NOMO-1 (cell line): ENCODE results near the gene PRSS53.

Experiments
- DNase-seq, 2 experiments: peaks; one replicate each; lab custom pipeline; 2025; ENCODE audit not compliant: unreplicated experiment in 2 of 2; lab: John Stamatoyannopoulos, UW

The PRSS53 gene

GRCh38 chr16:31099860-31100638, 11.3 kb upstream of the PRSS53 start:
- DNase-seq, result no peak

- peak; percentile 99 for DNase-seq
These were observed 5.8 kb upstream of the PRSS53 start, which contains the start of gene VKORC1 for GRCh38 chr16:31094424-31095120. VKORC1 (minus strand) TSS chr16:31094797; CDS start chr16:31094729, 68 bp downstream.

GRCh38 chr16:31094088-31094423, 5.3 kb upstream of the PRSS53 start:
- no peak for DNase-seq

- no peak for DNase-seq
These were observed 4.5 kb upstream of the PRSS53 start for GRCh38 chr16:31093132-31093703.

GRCh38 chr16:31092330-31092729, 3.6 kb upstream of the PRSS53 start:
- DNase-seq, result no peak

- no peak for DNase-seq
These were observed 1.8 kb upstream of the PRSS53 start for GRCh38 chr16:31090540-31090939.

GRCh38 chr16:31089199-31089598, 456 bp upstream of the PRSS53 start:
- no peak for DNase-seq

GRCh38 chr16:31087971-31088370, 772 bp downstream of the PRSS53 start:
- DNase-seq, result no peak

GRCh38 chr16:31087481-31087880, 1.3 kb downstream of the PRSS53 start:
- DNase-seq, result no peak

- DNase-seq, result no peak
These were observed 2.2 kb downstream of the PRSS53 start for GRCh38 chr16:31086629-31086906.

GRCh38 chr16:31085873-31086628, 2.7 kb downstream of the PRSS53 start:
- DNase-seq, result no peak

GRCh38 chr16:31085411-31085810, 3.3 kb downstream of the PRSS53 start:
- no peak for DNase-seq

- no peak for DNase-seq
These were observed 4.0 kb downstream of the PRSS53 start for GRCh38 chr16:31084584-31085302.

GRCh38 chr16:31083981-31084380, 4.8 kb downstream of the PRSS53 start:
- DNase-seq, result no peak

GRCh38 chr16:31083556-31083955, 5.2 kb downstream of the PRSS53 start:
- no peak for DNase-seq

- DNase-seq, result no peak
These were observed 5.7 kb downstream of the PRSS53 start for GRCh38 chr16:31083081-31083480.

GRCh38 chr16:31082368-31083045, 6.2 kb downstream of the PRSS53 start:
- no peak for DNase-seq

GRCh38 chr16:31081428-31082351, 7.1 kb downstream of the PRSS53 start:
- no peak for DNase-seq

GRCh38 chr16:31080756-31081419, 7.9 kb downstream of the PRSS53 start:
- DNase-seq, result no peak
